ENCODE results near the gene FAF2.

The FAF2 gene

GRCh38 chr5:176503496-176503895 lies 55.3 kb downstream of the FAF2 start:
- DNase-seq (ENCODE audit: low spot score) = no peak
- FAIRE-seq = no peak

- FAIRE-seq = no peak
These were observed 59.7 kb downstream of the FAF2 start for GRCh38 chr5:176507911-176508310.

GRCh38 chr5:176508603-176509002 lies 60.4 kb downstream of the FAF2 start:
- FAIRE-seq (no peak), DNase-seq (ENCODE audit: low spot score) (no peak)

More at GRCh38 chr5:176507911-176508310, 59.7 kb downstream of the FAF2 start:
- no peak for DNase-seq (ENCODE audit: low spot score)

- no peak for DNase-seq (ENCODE audit: low spot score)
- no peak for FAIRE-seq
These were observed 65.6 kb downstream of the FAF2 start for GRCh38 chr5:176513788-176514187.

GRCh38 chr5:176514244-176514950 lies 66.2 kb downstream of the FAF2 start:
- FAIRE-seq (no peak), DNase-seq (ENCODE audit: low spot score) (no peak)

- FAIRE-seq = no peak
- no peak for DNase-seq (ENCODE audit: low spot score)
These were observed 67.2 kb downstream of the FAF2 start for GRCh38 chr5:176515396-176515795.

GRCh38 chr5:176517053-176517661 lies 69.0 kb downstream of the FAF2 start:
- no peak for DNase-seq (ENCODE audit: low spot score)
- no peak for FAIRE-seq

- FAIRE-seq (no peak), DNase-seq (ENCODE audit: low spot score) (no peak)
These were observed 71.9 kb downstream of the FAF2 start for GRCh38 chr5:176519810-176520720.

- FAIRE-seq = no peak
- DNase-seq (ENCODE audit: low spot score) = no peak
These were observed 73.1 kb downstream of the FAF2 start for GRCh38 chr5:176521286-176521685.

GRCh38 chr5:176521699-176522263 lies 73.6 kb downstream of the FAF2 start:
- no peak for FAIRE-seq

GRCh38 chr5:176524138-176524537 lies 76.0 kb downstream of the FAF2 start:
- no peak for DNase-seq (ENCODE audit: low spot score)
- no peak for FAIRE-seq

More at GRCh38 chr5:176521699-176522263, 73.6 kb downstream of the FAF2 start:
- DNase-seq (ENCODE audit: low spot score) = no peak

GRCh38 chr5:176524987-176525386 lies 76.8 kb downstream of the FAF2 start:
- FAIRE-seq = no peak
- DNase-seq (ENCODE audit: low spot score) = no peak

GRCh38 chr5:176525677-176526076 lies 77.5 kb downstream of the FAF2 start:
- no peak for DNase-seq (ENCODE audit: low spot score)
- no peak for FAIRE-seq

GRCh38 chr5:176526462-176526861 lies 78.3 kb downstream of the FAF2 start:
- FAIRE-seq (no peak), DNase-seq (ENCODE audit: low spot score) (no peak)

GRCh38 chr5:176527246-176528222 lies 79.3 kb downstream of the FAF2 start:
- DNase-seq (ENCODE audit: low spot score) (no peak), FAIRE-seq (no peak)

GRCh38 chr5:176528301-176528700 lies 80.1 kb downstream of the FAF2 start:
- DNase-seq (ENCODE audit: low spot score) (no peak), FAIRE-seq (no peak)

- DNase-seq (ENCODE audit: low spot score) (no peak), FAIRE-seq (no peak)
These were observed 80.6 kb downstream of the FAF2 start for GRCh38 chr5:176528761-176529115.

GRCh38 chr5:176529116-176529740 lies 81.0 kb downstream of the FAF2 start:
- FAIRE-seq (no peak), DNase-seq (ENCODE audit: low spot score) (no peak)

GRCh38 chr5:176529741-176530141 lies 81.6 kb downstream of the FAF2 start:
- FAIRE-seq = no peak
- no peak for DNase-seq (ENCODE audit: low spot score)

- FAIRE-seq (no peak), DNase-seq (ENCODE audit: low spot score) (no peak)
These were observed 82.3 kb downstream of the FAF2 start for GRCh38 chr5:176530393-176530982.

Measured in RCC 7860 (cell line).